Skeletal muscle satellite cell (primary cell): ENCODE data around the gene PIK3R5.

Experiments
- H3K27me3 ChIP-seq: 2 replicates; pipeline ENCODE4 v1.7.0; 2013; ENCODE audit warnings: low read length; ENCODE audit not compliant: control insufficient read depth, insufficient read depth
- H3K36me3 ChIP-seq: 2 replicates; pipeline ENCODE4 v1.7.0; 2013; ENCODE audit warnings: mild to moderate bottlenecking, control low read depth, low read length; ENCODE audit not compliant: insufficient read depth
- H3K4me1 ChIP-seq: 2 replicates; pipeline ENCODE4 v1.7.0; 2013; ENCODE audit warnings: low read length; ENCODE audit not compliant: control insufficient read depth, insufficient read depth
- H3K4me2 ChIP-seq: 2 replicates; pipeline ENCODE4 v1.7.0; 2013; ENCODE audit warnings: mild to moderate bottlenecking, low read length
- H3K4me3 ChIP-seq: 2 replicates; pipeline ENCODE4 v1.7.0; 2013; ENCODE audit warnings: low read length
- H3K9ac ChIP-seq: 2 replicates; pipeline ENCODE4 v1.7.0; 2013; ENCODE audit warnings: mild to moderate bottlenecking, low read depth, low read length, moderate library complexity
- H3K9me3 ChIP-seq: replicated peaks from 2 replicates; pipeline ENCODE4 v1.7.0; 2013; ENCODE audit warnings: mild to moderate bottlenecking, control low read depth, low read length

The PIK3R5 gene

GRCh38 chr17:8900626-8901585, 64.6 kb downstream of the PIK3R5 start:
- H3K9ac ChIP-seq: no peak overlapping the region
- no peak overlapping the region for H3K4me2 ChIP-seq
- H3K4me3 ChIP-seq: no peak overlapping the region
- H3K36me3 ChIP-seq: no peaks in the 10 kb centered on the region
- no peaks in the 10 kb centered on the region for H3K27me3 ChIP-seq
- no peaks in the 10 kb centered on the region for H3K4me1 ChIP-seq
- no peaks in the 10 kb centered on the region for H3K9me3 ChIP-seq

- Histone ChIP-seq H3K36me3 (no peaks in the 10 kb centered on the region), H3K4me3 (no peak overlapping the region), H3K9me3 (no peaks in the 10 kb centered on the region), H3K4me2 (no peak overlapping the region), H3K9ac (no peak overlapping the region), H3K27me3 (no peaks in the 10 kb centered on the region), H3K4me1 (no peaks in the 10 kb centered on the region)
Observed at GRCh38 chr17:8900207-8900606, 65.3 kb downstream of the PIK3R5 start.

DNA sequence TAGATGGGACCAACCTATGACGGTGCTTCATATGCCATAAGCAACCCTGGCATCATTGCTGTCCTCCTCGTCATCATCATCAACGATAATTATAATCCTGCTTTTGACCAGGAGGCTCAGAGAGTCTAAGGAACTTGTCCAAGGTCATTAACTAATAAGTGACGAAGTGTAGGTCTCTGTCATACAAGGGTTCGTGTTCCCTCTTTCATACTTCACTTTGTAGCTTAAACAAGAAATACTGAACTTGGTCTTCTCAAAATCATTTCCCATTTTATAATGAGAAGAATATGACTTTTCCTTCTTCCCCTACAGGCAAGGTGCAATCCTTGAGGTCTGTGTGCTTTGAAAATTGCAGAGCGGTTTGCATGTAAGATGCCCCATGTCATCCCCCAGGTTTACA, 66.9 kb downstream of the PIK3R5 start:
- H3K27me3 ChIP-seq: no peaks in the 10 kb centered on the region
- H3K9me3 ChIP-seq: no peaks in the 10 kb centered on the region
- no peaks in the 10 kb centered on the region for H3K36me3 ChIP-seq
- H3K4me3 ChIP-seq: no peak overlapping the region
- H3K4me2 ChIP-seq: no peak overlapping the region
- no peak overlapping the region for H3K9ac ChIP-seq
- no peaks in the 10 kb centered on the region for H3K4me1 ChIP-seq

DNA sequence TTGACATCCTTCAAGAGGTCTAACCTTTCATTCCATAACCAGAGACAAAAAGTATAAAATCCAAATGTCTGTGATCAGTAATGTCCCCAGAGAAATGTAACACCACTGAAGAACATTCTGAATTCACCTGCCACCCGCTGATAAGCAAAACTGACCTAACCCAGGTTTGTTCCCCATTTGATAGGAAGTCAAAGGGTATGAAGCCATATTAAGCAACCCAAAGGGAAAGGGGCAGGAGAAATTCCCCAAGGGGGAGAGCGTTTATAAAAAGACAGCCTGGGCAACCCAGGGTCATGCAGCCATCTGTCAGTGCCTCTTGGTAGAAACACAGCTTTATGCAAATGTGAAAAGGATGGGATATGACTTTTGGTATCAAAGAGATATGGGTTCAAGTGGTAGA, 67.4 kb downstream of the PIK3R5 start:
- Histone ChIP-seq H3K4me1 (no peaks in the 10 kb centered on the region), H3K4me3 (no peak overlapping the region), H3K27me3 (no peaks in the 10 kb centered on the region), H3K4me2 (no peak overlapping the region), H3K36me3 (no peaks in the 10 kb centered on the region), H3K9me3 (no peaks in the 10 kb centered on the region), H3K9ac (no peak overlapping the region)

- Histone ChIP-seq H3K4me3 (no peak overlapping the region), H3K9ac (no peak overlapping the region), H3K4me2 (no peak overlapping the region), H3K9me3 (no peaks in the 10 kb centered on the region), H3K27me3 (no peaks in the 10 kb centered on the region), H3K36me3 (no peaks in the 10 kb centered on the region), H3K4me1 (no peaks in the 10 kb centered on the region)
Observed at GRCh38 chr17:8896641-8897635, 68.6 kb downstream of the PIK3R5 start.

DNA sequence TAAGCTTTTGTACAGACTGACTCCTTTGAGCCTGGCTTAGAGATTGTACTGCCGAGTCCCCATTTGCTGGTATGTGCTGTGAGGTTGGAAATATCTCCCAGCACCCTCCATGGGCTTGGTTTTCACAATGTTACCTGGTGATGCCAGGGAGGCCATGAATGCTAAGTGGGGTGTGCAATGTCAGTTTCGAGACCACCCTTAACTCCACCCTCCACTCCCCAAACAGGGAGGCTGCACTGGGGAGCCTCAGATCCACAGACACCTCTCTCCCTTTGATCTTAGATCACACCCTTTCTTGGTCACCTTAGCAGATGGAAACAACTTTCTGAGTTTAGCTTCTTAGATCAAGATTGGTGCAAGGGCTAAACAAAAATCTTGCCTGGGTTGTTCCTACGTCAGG, 69.4 kb downstream of the PIK3R5 start:
- Histone ChIP-seq H3K36me3 (no peaks in the 10 kb centered on the region), H3K4me2 (no peak overlapping the region), H3K4me1 (no peaks in the 10 kb centered on the region), H3K27me3 (no peaks in the 10 kb centered on the region), H3K4me3 (no peak overlapping the region), H3K9ac (no peak overlapping the region), H3K9me3 (no peaks in the 10 kb centered on the region)

- H3K4me3 ChIP-seq: no peak overlapping the region
- no peaks in the 10 kb centered on the region for H3K9me3 ChIP-seq
- H3K4me2 ChIP-seq: no peak overlapping the region
- H3K4me1 ChIP-seq: no peaks in the 10 kb centered on the region
- H3K27me3 ChIP-seq: no peaks in the 10 kb centered on the region
- H3K36me3 ChIP-seq: no peaks in the 10 kb centered on the region
- no peak overlapping the region for H3K9ac ChIP-seq
Observed at GRCh38 chr17:8894673-8895578, 70.6 kb downstream of the PIK3R5 start.

DNA sequence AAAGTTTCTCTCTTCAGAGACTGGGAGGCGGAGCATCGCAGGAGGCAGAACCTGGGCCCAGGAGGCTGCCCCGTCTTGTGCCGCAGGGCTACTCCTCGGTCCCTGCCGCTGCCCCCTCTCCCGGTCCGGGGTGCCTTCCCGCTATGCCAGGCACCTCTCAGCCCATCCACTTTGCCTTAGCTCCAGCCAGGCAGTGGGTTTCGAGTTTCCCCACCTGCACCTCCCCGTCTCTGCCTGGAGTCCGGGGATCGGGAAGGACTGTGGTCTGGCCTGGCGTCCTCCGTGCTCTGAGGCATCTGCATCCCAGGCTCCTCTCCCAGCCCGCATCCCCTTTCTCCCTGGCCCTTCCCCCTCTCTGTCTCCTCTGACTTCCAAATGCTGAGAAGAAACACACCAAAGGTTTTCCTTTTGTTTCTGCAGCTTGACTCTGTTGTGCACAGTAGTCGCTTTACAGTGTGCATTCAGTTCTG, 71.3 kb downstream of the PIK3R5 start:
- Histone ChIP-seq H3K4me1 (no peaks in the 10 kb centered on the region), H3K4me2 (no peak overlapping the region), H3K36me3 (no peaks in the 10 kb centered on the region), H3K9me3 (no peaks in the 10 kb centered on the region), H3K4me3 (no peak overlapping the region), H3K9ac (no peak overlapping the region), H3K27me3 (no peaks in the 10 kb centered on the region)

DNA sequence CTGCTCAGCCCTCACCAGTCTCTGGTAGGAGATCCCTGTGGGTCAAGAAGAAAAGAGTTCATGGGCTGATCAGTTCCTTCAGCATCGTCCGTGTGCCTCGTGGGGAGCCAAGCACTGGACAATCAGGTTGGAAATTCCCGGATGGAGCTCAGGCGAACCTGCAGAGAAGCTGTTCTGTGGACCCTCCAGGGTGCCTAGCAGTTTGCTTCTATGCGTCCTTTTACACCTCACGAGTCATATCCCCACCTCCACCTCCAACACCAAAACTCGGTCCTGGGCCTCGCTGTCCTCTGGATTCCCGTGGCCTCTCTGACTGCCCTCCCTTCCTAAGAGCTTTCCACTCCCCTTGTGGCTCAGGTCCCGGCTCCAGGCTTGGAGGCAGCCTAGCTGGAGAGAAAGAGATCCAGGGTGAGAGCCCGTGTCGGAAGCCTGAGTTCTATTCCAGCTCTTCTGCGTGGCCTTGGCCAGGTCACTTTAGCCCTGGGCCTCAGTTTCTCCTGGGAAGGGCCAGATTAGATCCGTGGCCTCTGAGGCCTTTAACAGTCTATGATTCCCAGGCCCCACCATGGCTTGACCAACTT, 71.8 kb downstream of the PIK3R5 start:
- no peaks in the 10 kb centered on the region for H3K9me3 ChIP-seq
- H3K9ac ChIP-seq: no peak overlapping the region
- no peaks in the 10 kb centered on the region for H3K36me3 ChIP-seq
- H3K4me3 ChIP-seq: no peak overlapping the region
- no peaks in the 10 kb centered on the region for H3K4me1 ChIP-seq
- no peak overlapping the region for H3K4me2 ChIP-seq
- H3K27me3 ChIP-seq: no peaks in the 10 kb centered on the region

GRCh38 chr17:8893059-8893458, 72.4 kb downstream of the PIK3R5 start:
- Histone ChIP-seq H3K27me3 (no peaks in the 10 kb centered on the region), H3K9me3 (no peaks in the 10 kb centered on the region), H3K9ac (no peak overlapping the region), H3K4me1 (no peaks in the 10 kb centered on the region), H3K36me3 (no peaks in the 10 kb centered on the region), H3K4me2 (no peak overlapping the region), H3K4me3 (no peak overlapping the region)
